Hypothalamus (tissue), 51 donors: ENCODE results near the gene PPP2R2C.

ENCODE experiments used
- DNase-seq, 51 donors: peaks; one replicate each; lab custom pipeline; 2025; lab: John Stamatoyannopoulos, UW

Gene PPP2R2C

GRCh38 chr4:6386091-6386490 lies 86.3 kb downstream of the PPP2R2C start:
- DNase-seq, result peak in 1 of 51 donors; percentile 20

- no peak for DNase-seq
Measured at GRCh38 chr4:6385288-6385687, 87.1 kb downstream of the PPP2R2C start.

GRCh38 chr4:6384541-6384940 lies 87.9 kb downstream of the PPP2R2C start:
- DNase-seq, result no peak

GRCh38 chr4:6383929-6384328 lies 88.5 kb downstream of the PPP2R2C start:
- DNase-seq, result no peak

GRCh38 chr4:6383009-6383404 lies 89.4 kb downstream of the PPP2R2C start:
- no peak for DNase-seq

GRCh38 chr4:6381571-6382123 lies 90.8 kb downstream of the PPP2R2C start:
- DNase-seq, result no peak

- DNase-seq, result no peak
Measured at GRCh38 chr4:6380746-6381410, 91.5 kb downstream of the PPP2R2C start.

- DNase-seq, result peak in 8 of 51 donors; percentile 15 to 47 (median 34)
Measured at GRCh38 chr4:6379767-6380745, 92.4 kb downstream of the PPP2R2C start.

GRCh38 chr4:6378493-6379445 lies 93.6 kb downstream of the PPP2R2C start:
- no peak for DNase-seq

GRCh38 chr4:6377626-6378492 lies 94.6 kb downstream of the PPP2R2C start:
- no peak for DNase-seq

GRCh38 chr4:6375620-6376295 lies 96.7 kb downstream of the PPP2R2C start:
- no peak for DNase-seq

GRCh38 chr4:6374575-6374974 lies 97.8 kb downstream of the PPP2R2C start:
- no peak for DNase-seq

- peak in 2 of 51 donors; percentile 39 to 66 for DNase-seq
Measured at GRCh38 chr4:6373541-6374410, 98.6 kb downstream of the PPP2R2C start.

- DNase-seq, result peak in 3 of 51 donors; percentile 13 to 43 (median 18)
Measured at GRCh38 chr4:6372649-6373525, 99.5 kb downstream of the PPP2R2C start.

GRCh38 chr4:6371812-6372211 lies 100.6 kb downstream of the PPP2R2C start:
- DNase-seq, result peak in 1 of 51 donors; percentile 13

- DNase-seq, result no peak
Measured at GRCh38 chr4:6371271-6371670, 101.1 kb downstream of the PPP2R2C start.
